HG03565 (cell line): ENCODE results near the gene LRR1.
A peak's percentile ranks its signal among the peaks of the same experiment; 100 is the strongest.
"Not testable (repeated sequence)": the region's sequence is repeated elsewhere in the genome, so short reads cannot be mapped to it uniquely, and the experiment has no call there.

Experiments used
- ATAC-seq: cut with Tn5 transposase; IDR thresholded peaks from one replicate; pipeline ENCODE4 v1.9.1; 2021; ENCODE audit warnings: mild to moderate bottlenecking, moderate library complexity; ENCODE audit not compliant: unreplicated experiment

Gene LRR1

GRCh38 chr14:49623941-49624839 lies 25.4 kb downstream of the LRR1 start:
- ATAC-seq = no peak

DNA sequence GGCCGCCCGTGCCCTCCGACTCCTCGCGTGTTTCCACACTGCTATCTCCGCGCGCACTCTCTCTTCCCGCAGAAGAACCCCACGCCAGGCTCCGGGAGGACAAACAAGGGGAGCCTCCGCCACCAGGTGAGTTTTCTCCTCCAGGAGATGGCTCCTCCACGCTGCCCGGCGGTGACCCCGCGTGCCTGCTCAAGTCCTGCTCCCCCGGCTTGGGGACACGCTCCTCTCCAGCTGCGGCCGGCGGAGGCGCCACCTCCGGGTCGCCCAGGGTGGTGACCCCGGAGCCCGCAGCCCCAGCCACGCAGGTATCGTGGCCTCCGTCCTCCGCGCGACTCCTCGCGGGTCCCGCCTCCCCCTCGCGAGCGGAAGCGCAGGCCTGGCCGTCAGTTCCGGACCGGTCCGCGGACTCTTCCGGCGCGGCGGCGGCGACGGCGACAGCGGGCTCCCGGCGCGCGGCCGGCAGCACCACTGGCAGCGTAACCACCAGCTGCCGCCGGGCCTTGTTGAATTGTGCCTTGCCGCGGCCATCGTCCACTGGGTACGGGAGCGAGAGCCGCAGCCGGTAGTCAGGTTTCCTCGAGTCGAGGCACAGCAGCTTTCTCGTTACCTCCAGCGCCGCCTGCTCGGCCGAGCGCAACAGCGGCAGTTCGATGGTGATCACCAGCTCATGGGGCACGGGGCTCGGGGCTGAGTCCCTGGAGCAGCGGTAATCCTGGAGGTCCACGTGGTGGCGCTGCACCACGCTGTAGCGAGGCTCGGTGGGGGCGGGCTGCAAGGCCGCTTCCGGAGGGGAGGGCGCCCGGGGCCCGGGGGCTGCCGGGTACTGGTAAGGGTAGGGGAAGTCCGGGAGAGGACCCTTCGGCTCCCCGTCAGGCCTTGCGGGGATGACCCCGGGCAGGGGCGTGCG lies 35.2 kb downstream of the LRR1 start:
- ATAC-seq = peak; percentile 72

DNA sequence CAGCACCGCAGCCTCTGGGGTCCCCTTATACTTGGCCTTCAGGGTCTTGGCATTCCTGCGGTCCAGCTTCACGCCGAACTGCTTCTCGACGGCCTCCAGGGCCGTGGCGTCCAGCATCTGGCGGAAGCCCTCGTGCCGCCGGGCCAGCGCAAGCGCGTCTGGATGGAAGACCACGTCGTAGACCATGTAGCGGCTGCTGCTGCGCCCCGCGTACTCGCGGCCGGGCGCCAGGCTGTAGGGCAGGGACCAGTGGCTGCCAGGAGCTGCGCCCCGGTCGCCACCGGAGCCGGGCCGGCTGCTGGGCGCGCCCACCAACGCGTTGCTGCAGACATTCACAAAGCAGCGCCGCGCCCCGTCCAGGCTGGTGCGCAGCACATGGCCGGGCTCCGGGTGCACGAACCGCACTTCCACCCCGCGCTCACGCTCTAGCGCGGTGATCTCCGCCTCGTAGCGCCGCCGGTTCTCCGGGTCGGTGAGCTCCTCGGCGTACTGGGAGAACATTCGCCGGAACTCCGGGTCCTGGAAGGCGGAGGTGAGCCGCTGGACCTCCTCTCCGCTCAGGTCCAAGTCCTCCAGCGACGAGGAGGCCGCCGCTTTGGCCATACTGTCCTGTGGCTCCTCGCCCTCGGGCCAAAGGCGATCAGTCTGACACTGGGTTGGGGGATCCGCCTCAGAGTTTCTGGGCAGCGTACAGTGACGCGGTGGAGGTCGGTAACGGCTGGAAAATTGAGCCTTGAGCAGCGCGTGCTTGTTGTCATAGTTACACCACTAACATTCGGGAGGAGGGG lies 36.0 kb downstream of the LRR1 start, which contains the start of gene DNAAF2:
TSS of gene DNAAF2 (minus strand) at position 698 of the 788 bp plus-strand sequence. CDS start at position 603, 95 bp downstream.
- peak; percentile 22 for ATAC-seq

GRCh38 chr14:49636866-49637265 lies 38.1 kb downstream of the LRR1 start:
- ATAC-seq = no peak

GRCh38 chr14:49637534-49638078 lies 38.9 kb downstream of the LRR1 start:
- no peak for ATAC-seq

GRCh38 chr14:49640540-49641417 lies 42.0 kb downstream of the LRR1 start:
- no peak for ATAC-seq

GRCh38 chr14:49641697-49642129 lies 43.0 kb downstream of the LRR1 start:
- ATAC-seq = no peak

DNA sequence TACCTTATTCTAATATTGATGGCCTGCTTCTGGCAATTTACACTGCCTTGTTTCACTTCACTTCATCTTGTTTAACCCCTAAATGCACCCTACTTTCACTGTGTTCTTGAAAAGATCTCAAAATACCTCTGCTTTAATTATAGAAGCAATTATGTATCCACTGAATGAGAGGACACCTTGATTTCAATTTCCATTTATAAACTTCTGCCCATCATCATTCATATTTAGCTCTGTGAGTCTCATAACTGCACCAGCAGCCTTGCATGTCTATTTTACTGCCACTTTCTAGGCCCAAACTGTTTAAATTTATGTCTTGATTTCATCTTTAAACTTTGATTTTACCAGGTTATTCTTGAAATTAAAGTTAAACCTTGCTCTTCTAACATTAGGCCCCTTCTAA lies 43.4 kb downstream of the LRR1 start:
- no peak for ATAC-seq

DNA sequence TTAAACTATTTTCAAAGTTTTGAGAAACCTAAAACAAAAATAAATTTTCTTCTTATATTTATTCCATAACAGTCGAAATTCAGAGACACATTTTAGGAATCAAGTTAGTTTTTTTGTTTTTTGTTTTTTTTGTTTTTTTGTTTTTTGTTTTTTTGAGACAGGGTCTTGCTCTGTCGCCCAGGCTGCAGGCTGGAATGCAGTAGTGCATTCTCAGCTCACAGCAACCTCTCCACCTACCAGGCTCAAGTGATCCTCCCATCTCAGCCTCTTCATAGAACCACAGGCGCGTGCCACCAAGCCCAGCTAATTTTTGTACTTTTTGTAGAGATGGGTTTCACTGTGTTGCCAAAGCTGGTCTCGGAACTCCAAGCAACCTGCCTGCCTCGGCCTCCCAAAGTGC lies 54.8 kb downstream of the LRR1 start:
- ATAC-seq = no peak

DNA sequence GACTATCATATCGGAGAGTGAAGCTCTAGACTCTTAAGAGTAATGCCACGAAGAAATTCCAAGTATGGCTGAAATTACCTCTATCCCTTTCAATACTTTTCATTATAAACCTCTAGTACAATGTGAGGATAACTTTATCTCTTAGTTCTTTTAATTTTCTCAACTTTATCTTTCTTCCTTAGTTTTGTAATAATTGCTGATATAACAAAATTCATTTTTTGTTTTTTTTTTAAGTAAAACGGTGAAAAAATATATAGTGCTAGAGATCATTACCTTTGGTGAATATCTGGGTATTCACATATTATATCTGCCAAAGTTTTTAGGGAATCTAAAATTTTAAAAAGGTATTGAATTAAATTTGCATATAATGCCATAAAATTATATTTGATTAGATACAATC lies 55.8 kb downstream of the LRR1 start:
- ATAC-seq = no peak

DNA sequence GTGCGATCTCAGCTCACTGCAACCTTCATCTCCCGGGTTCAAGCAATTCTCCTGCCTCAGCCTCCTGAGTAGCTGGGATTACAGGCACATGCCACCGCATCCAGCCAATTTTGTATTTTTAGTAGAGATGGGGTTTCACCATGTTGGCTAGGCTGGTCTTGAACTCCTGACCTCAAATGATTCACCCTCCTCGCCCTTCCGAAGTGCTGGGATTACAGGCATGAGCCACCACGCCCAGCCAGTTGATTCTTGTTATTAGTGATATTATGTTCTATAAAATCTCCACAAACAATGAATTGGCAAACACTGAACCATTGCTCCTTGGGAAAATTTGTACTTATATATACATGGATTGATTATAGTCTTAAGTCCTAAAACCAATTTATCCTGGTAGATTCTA lies 58.8 kb downstream of the LRR1 start:
- not testable (repeated sequence) for ATAC-seq

DNA sequence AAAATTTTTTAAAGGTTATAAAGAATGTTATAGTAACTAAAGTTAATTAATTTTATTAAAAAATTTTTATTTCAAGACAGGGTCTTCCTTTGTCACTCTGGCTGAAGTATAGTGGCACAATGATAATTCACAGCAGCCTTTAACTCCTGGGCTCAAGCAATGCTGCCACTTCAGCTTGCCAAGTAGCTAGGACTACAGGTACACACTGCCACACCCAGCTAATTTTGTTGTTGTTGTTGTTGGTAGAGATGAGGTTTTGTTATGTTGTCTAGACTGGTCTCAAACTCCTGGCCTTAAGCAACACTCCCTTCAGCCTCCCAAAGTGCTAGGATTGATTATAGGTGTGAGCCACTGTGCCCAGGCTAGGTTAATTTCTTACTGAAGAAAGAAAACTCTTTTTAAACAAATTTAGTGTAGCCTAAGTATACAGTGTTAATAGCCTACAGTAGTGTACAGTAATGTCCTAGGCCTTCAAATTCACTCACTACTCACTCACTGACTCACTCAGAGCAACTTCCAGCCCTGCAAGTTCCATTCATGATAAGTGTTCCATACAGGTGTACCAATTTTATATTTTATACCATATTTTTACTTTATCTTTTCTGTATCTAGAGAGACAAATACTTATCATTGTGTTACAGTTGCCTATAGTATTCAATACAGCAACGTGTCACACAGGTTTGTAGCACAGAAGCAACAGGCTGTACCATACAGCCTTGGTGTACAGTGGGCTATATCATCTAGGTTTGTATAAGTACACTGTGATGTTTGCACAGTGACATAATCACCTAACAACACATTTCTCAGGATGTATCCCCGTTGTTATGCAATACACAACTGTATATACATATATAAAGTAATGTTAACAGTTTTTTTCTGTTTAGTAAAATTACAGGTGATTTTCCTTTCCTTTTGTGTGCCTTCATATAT lies 61.1 kb downstream of the LRR1 start:
- no peak for ATAC-seq
